ENCODE results near the gene AP3S1. TPM values are rescaled to one million over a fixed set of nuclear protein-coding genes. Genes with fewer than 3 reads are reported as not detected.

AP3S1 gene
- polyA plus RNA-seq, 2 of the 4 experiments (the other 2 are of a cell fraction): 75.7 to 103 TPM

GRCh38 chr5:115895821-115896220 lies 54.1 kb downstream of the AP3S1 start:
- Histone ChIP-seq H3K4me3 (no peak overlapping the region), H3K4me2 (no peak overlapping the region; the same call in 2 of the 3 replicates), H3K9me3 (no peaks in the 10 kb centered on the region), H3K27ac (no peak overlapping the region), H3K4me1 (no peaks in the 10 kb centered on the region)
- CTCF ChIA-PET: no interaction called here
- POLR2A ChIA-PET: no interaction called here
- ATAC-seq (no peak), DNase-seq (ENCODE audit: low read depth in 1 of 2, low spot score in 1 of 2) (no peak), FAIRE-seq (no peak)
- WGBS (ENCODE audit: missing lambda C conversion rate): 66% methylated on average over 3 of the region's 3 CpGs
- TF ChIP-seq SMC3 (IDR thresholded peaks at IDR 0.05) (no peak), TFCP2L1 (CRISPR knock-in tag; IDR thresholded peaks at IDR 0.05) (no peak), EHF (CRISPR knock-in tag; IDR thresholded peaks at IDR 0.05) (no peak), FOXS1 (CRISPR knock-in tag; IDR thresholded peaks at IDR 0.05) (no peak), CHD4 (IDR thresholded peaks at IDR 0.05; ENCODE audit: borderline replicate concordance) (no peak), RCOR1 (IDR thresholded peaks at IDR 0.05; ENCODE audit: low read depth, low read length) (no peak), ZFP36 (IDR thresholded peaks at IDR 0.05; ENCODE audit: borderline replicate concordance, partially characterized antibody) (no peak), EP300 (IDR thresholded peaks at IDR 0.05) (no peak), HOXB13 (CRISPR knock-in tag; IDR thresholded peaks at IDR 0.05; ENCODE audit: low read depth) (no peak), CBX2 (IDR thresholded peaks at IDR 0.05; ENCODE audit: borderline replicate concordance, low read depth) (no peak), NR3C1 (IDR thresholded peaks at IDR 0.05) (no peak), FOSL2 (IDR thresholded peaks at IDR 0.05) (no peak), FOSL2 (CRISPR knock-in tag; IDR thresholded peaks at IDR 0.05) (no peak), GATA3 (IDR thresholded peaks at IDR 0.05; ENCODE audit: borderline replicate concordance) (no peak), ELK1 (IDR thresholded peaks at IDR 0.05; ENCODE audit: low read depth, low read length) (no peak), CBX8 (IDR thresholded peaks at IDR 0.05) (no peak), REST (IDR thresholded peaks at IDR 0.05) (no peak), ATOH8 (CRISPR knock-in tag; IDR thresholded peaks at IDR 0.05; ENCODE audit: low read depth) (no peak), ZNF302 (CRISPR knock-in tag; IDR thresholded peaks at IDR 0.05) (no peak)

GRCh38 chr5:115898656-115899055 lies 56.9 kb downstream of the AP3S1 start:
- DNase-seq (ENCODE audit: low read depth in 1 of 2, low spot score in 1 of 2) (no peak), FAIRE-seq (no peak), ATAC-seq (no peak)
- Histone ChIP-seq H3K9me3 (no peaks in the 10 kb centered on the region), H3K27ac (no peak overlapping the region), H3K4me2 (no peak overlapping the region), H3K4me3 (no peak overlapping the region), H3K4me1 (no peaks in the 10 kb centered on the region)
- 100% methylated on average over 1 of the region's 1 CpG for WGBS (ENCODE audit: missing lambda C conversion rate)
- POLR2A ChIA-PET: no interaction called here
- no peak for TF ChIP-seq ATOH8 (CRISPR knock-in tag; IDR thresholded peaks at IDR 0.05; ENCODE audit: low read depth)
- no peak for TF ChIP-seq NFE2L2 (conservative IDR thresholded peaks at IDR 0.05; ENCODE audit: low read length)
- TF ChIP-seq POLR2A (IDR thresholded peaks at IDR 0.05; ENCODE audit: low read length): no peak
- TF ChIP-seq FOXS1 (CRISPR knock-in tag; IDR thresholded peaks at IDR 0.05): no peak
- TF ChIP-seq CBX8 (IDR thresholded peaks at IDR 0.05): no peak
- TF ChIP-seq MAZ (IDR thresholded peaks at IDR 0.05; ENCODE audit: borderline replicate concordance, low read depth, low read length): no peak
- TF ChIP-seq, protein P1, sequence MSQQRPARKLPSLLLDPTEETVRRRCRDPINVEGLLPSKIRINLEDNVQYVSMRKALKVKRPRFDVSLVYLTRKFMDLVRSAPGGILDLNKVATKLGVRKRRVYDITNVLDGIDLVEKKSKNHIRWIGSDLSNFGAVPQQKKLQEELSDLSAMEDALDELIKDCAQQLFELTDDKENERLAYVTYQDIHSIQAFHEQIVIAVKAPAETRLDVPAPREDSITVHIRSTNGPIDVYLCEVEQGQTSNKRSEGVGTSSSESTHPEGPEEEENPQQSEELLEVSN (IDR thresholded peaks at IDR 0.05; ENCODE audit: borderline replicate concordance, low read depth): no peak
- no peak for TF ChIP-seq HOXA7 (CRISPR knock-in tag; IDR thresholded peaks at IDR 0.05)
- no peak for TF ChIP-seq MAFK (IDR thresholded peaks at IDR 0.05; ENCODE audit: partially characterized antibody)
- CTCF ChIA-PET: interaction anchor here (0.6 to 0.7 kb wide), 3 partner anchors 12 to 22 kb away, joined by 3 to 4 read pairs (median 4); no protein-coding TSS in a partner anchor

Data from A549 (cell line).